ENCODE results near the gene GALNT7. TPM values are rescaled to one million over a fixed set of nuclear protein-coding genes. Genes with fewer than 3 reads are reported as not detected.

GALNT7 gene
- total and polyA plus RNA-seq, 10 of the 15 experiments (the other 5 are each of a cell fraction or from before 2014, with no cell fraction given), result 14.2 to 33.2 (median 28.9) TPM

DNA sequence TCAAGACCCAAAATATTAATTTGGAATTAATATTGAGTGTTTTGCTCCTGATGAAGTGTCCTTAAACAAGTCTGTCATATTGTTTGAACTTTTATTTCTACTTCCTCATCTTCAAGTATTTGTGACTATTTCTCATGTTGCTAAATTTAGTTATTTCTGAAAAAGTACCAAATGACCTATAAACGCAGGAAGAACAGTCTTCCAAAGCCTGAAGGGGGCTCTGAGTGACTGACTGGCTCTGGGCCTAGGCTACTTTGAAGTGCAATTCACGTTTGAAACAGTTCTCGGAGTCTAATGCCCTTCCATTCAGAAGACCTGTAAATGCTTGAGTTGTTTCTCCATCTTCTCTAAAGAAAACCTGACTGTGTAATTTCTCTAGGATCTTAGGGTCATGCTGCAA lies 26.5 kb downstream of the GALNT7 start:
- Histone ChIP-seq H3K36me3 (ENCODE audit: control insufficient read depth in 2 of 2, insufficient read depth in 2 of 2, low read length in 1 of 2) (no peaks in the 10 kb centered on the region), H3K4me2 (ENCODE audit: control insufficient read depth, insufficient read depth) (peak overlapping the region; percentile 27; the same call in 1 of the 2 replicates), H3K27ac (ENCODE audit: control insufficient read depth, insufficient read depth) (peak overlapping the region; percentile 60), H4K20me1 (ENCODE audit: control insufficient read depth, insufficient read depth) (no peaks in the 10 kb centered on the region), H3K4me1 (ENCODE audit: control insufficient read depth, insufficient read depth, low read length) (peaks cover 15% of the 10 kb centered on the region; the same call in 1 of the 2 replicates), H3K27me3 (replicated peaks in 1 of 2; ENCODE audit: control insufficient read depth in 2 of 2, insufficient read depth in 2 of 2, low read length in 1 of 2) (no peaks in the 10 kb centered on the region), H3K4me3 (no peak overlapping the region), H3K9me3 (replicated peaks; ENCODE audit: control insufficient read depth, insufficient read depth, low read length) (no peaks in the 10 kb centered on the region; the same call in 2 of the 3 replicates), H3K9ac (ENCODE audit: control insufficient read depth, insufficient read depth, low read length) (no peak overlapping the region), H2AFZ (ENCODE audit: control insufficient read depth, low read depth, low read length) (peak overlapping the region; percentile 19; the same call in 1 of the 2 replicates), H3K79me2 (ENCODE audit: control insufficient read depth, insufficient read depth, low read length) (peaks cover 33% of the 10 kb centered on the region)
- ChIA-PET RAD21 (ENCODE audit: unreplicated experiment) (interaction anchor here (1.0 kb wide), 1 partner anchor 62 kb away, joined by 4 read pairs; no protein-coding TSS in a partner anchor), POLR2A (no interaction called here), CTCF (interaction anchor here (1.6 kb wide), 1 partner anchor 13 kb away, joined by 4 read pairs; no protein-coding TSS in a partner anchor), SMC1A (ENCODE audit: uncharacterized antibody, unreplicated experiment) (interaction anchor here (0.9 to 1.1 kb wide), 3 partner anchors 10 to 57 kb away, joined by 3 to 7 read pairs (median 3); no protein-coding TSS in a partner anchor)
- FAIRE-seq, result no peak
- DNase-seq (ENCODE audit: low read depth, low spot score), result no peak
- ATAC-seq, result peak; percentile 47
- TF ChIP-seq NRF1 (conservative IDR thresholded peaks at IDR 0.05; ENCODE audit: low read depth, low read length) (no peak), MEF2A (IDR thresholded peaks at IDR 0.05; ENCODE audit: insufficient read depth, low read depth, low read length) (0 out of 2 replicates have a peak, but pooled peaks have one; percentile 32), CEBPB (IDR thresholded peaks at IDR 0.05; ENCODE audit: borderline replicate concordance in 1 of 2, low read depth in 2 of 2, low read length in 2 of 2) (no peak), RCOR1 (conservative IDR thresholded peaks at IDR 0.05; ENCODE audit: low read depth, low read length) (no peak)
- TF ChIP-seq, protein P1, sequence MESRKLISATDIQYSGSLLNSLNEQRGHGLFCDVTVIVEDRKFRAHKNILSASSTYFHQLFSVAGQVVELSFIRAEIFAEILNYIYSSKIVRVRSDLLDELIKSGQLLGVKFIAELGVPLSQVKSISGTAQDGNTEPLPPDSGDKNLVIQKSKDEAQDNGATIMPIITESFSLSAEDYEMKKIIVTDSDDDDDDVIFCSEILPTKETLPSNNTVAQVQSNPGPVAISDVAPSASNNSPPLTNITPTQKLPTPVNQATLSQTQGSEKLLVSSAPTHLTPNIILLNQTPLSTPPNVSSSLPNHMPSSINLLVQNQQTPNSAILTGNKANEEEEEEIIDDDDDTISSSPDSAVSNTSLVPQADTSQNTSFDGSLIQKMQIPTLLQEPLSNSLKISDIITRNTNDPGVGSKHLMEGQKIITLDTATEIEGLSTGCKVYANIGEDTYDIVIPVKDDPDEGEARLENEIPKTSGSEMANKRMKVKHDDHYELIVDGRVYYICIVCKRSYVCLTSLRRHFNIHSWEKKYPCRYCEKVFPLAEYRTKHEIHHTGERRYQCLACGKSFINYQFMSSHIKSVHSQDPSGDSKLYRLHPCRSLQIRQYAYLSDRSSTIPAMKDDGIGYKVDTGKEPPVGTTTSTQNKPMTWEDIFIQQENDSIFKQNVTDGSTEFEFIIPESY (IDR thresholded peaks at IDR 0.05), result no peak
- intact Hi-C loops (cut with micrococcal nuclease; ENCODE audit: unreplicated experiment) (no loop called here), in situ Hi-C loops (cut with MboI) (no loop called here)
- no TSS peak for BruUV-seq (replicated peaks)
- 43% methylated on average over 3 of the region's 3 CpGs for WGBS (ENCODE audit: insufficient coverage, insufficient replicate concordance, low lambda C conversion rate, missing lambda C conversion rate)

All from GM12878 (cell line).